Endothelial cell of umbilical vein (primary cell): ENCODE results near the gene RIMBP2.

Source experiments
- CTCF ChIP-seq, 2 donors: IDR thresholded peaks; 1 replicate in 1 of 2; 2 replicates in 1 of 2; pipeline ENCODE4 v1.5.1; 2011; ENCODE audit warnings: low read length in 2 of 2, mild to moderate bottlenecking in 2 of 2, moderate library complexity in 2 of 2, control low read depth in 1 of 2, inconsistent platforms in 1 of 2, low read depth in 1 of 2; ENCODE audit not compliant: insufficient read depth in 1 of 2; ENCODE audit errors: extremely low read depth in 1 of 2
- EZH2 ChIP-seq: IDR thresholded peaks from 2 replicates; pipeline ENCODE4 v1.6.1; 2012; ENCODE audit warnings: borderline replicate concordance, low read depth, mild to moderate bottlenecking, moderate library complexity, low read length, inconsistent platforms; ENCODE audit not compliant: severe bottlenecking
- POLR2A ChIP-seq: IDR thresholded peaks from 2 replicates; pipeline ENCODE4 v1.6.1; 2012; ENCODE audit warnings: low read depth, mild to moderate bottlenecking, control low read depth, low read length
- POLR2AphosphoS5 ChIP-seq: IDR thresholded peaks from 2 replicates; pipeline ENCODE4 v1.6.1; 2012; ENCODE audit warnings: low read depth, mild to moderate bottlenecking, control low read depth, low read length, moderate library complexity; ENCODE audit not compliant: insufficient read depth

- no peak for TF ChIP-seq EZH2
- no peak for TF ChIP-seq POLR2AphosphoS5
- TF ChIP-seq CTCF (IDR thresholded peaks at IDR 0.05; ENCODE audit: extremely low read depth in 1 of 2, insufficient read depth in 1 of 2, low read depth in 1 of 2, low read length in 2 of 2) = no peak
- TF ChIP-seq POLR2A = no peak
Measured at GRCh38 chr12:130427381-130427887, 288.7 kb downstream of the RIMBP2 start.
